Gastrocnemius medialis (tissue), 4 donors: ENCODE results near the gene GFRA1. TPM values are rescaled to one million over a fixed set of nuclear protein-coding genes. Genes with fewer than 3 reads are reported as not detected.

Experiments used
- ATAC-seq, 2 donors: fragments of 150-250 bp; one replicate each; pipeline ENCODE4 v1.9.1; 2016
- DNase-seq, 2 donors: peaks; one replicate each; pipeline ENCODE4 v3.0.0-alpha.2; 2019
- H3K27ac ChIP-seq, 4 donors: fragments of 200-600 bp; sonication (generic); 1 replicate in 1 of 4; 2 replicates in 3 of 4; pipeline ENCODE4 v1.5.1; 2016 to 2018; ENCODE audit warnings: mild to moderate bottlenecking in 2 of 4, moderate library complexity in 1 of 4
- H3K27me3 ChIP-seq, 3 donors: fragments of 200-600 bp; sonication (generic) in 2 of 3; 1 replicate in 1 of 3; 2 replicates in 2 of 3; pipeline versions ENCODE4 v1.5.1 to v1.6.0; 2016 to 2019; ENCODE audit warnings: mild to moderate bottlenecking in 1 of 3, moderate library complexity in 1 of 3
- H3K36me3 ChIP-seq, 2 donors: fragments of 200-600 bp; sonication (generic) in 1 of 2; one replicate each; pipeline ENCODE4 v1.5.1; 2017 to 2018
- H3K4me1 ChIP-seq, 2 donors: fragments of 200-600 bp; sonication (generic) in 1 of 2; one replicate each; pipeline ENCODE4 v1.5.1; 2016 to 2017; ENCODE audit warnings: mild to moderate bottlenecking in 2 of 2
- H3K4me3 ChIP-seq, 4 donors: fragments of 200-600 bp; sonication (generic) in 3 of 4; 1 replicate in 1 of 4; 2 replicates in 3 of 4; pipeline ENCODE4 v1.5.1; 2016 to 2019; ENCODE audit warnings: mild to moderate bottlenecking in 2 of 4
- H3K9me3 ChIP-seq, 3 donors: fragments of 200-600 bp; sonication (generic) in 2 of 3; 1 replicate in 1 of 3; 2 replicates in 2 of 3; pipeline ENCODE4 v1.5.1; 2016 to 2019
- CTCF ChIP-seq, 5 experiments: fragments of 450-650 bp in 3 of 5; fragments of 200-600 bp in 2 of 5; sonication (generic) in 2 of 5; IDR thresholded peaks in 4 of 5; conservative IDR thresholded peaks in 1 of 5; 1 replicate in 4 of 5; 2 replicates in 1 of 5; pipeline ENCODE4 v1.5.1; 2016 to 2019; ENCODE audit warnings: antibody characterized with exemption in 5 of 5, mild to moderate bottlenecking in 3 of 5, moderate library complexity in 3 of 5
- POLR2A ChIP-seq, 2 donors: fragments of 450-650 bp; IDR thresholded peaks; one replicate each; pipeline ENCODE4 v1.6.1; 2017; ENCODE audit warnings: antibody characterized with exemption in 2 of 2, mild to moderate bottlenecking in 2 of 2, moderate library complexity in 2 of 2
- in situ Hi-C, 4 donors: fragments of 200-750 bp; cut with MboI; loops; one replicate each; pipeline versions ENCODE4 v1.15.0 to v1.8.0; 2017; ENCODE audit warnings: low sequenced_read_pairs in 4 of 4
- intact Hi-C: fragments of 100-400 bp; cut with DNase I; formaldehyde crosslinking; loops from one replicate; pipeline ENCODE4 v1.15.1; 2023; ENCODE audit warnings: low total_unique reads
- total RNA-seq, 4 donors: library from RNA; depleted of rRNA; stranded (reverse); fragments of >200 nt; gene quantifications; one replicate each; pipeline versions ENCODE4 v1.1.0 to v1.2.3, GENCODE V29; 2016

The GFRA1 gene
- total RNA-seq, 4 donors from 2014 or later: 21.2 to 34.2 (median 25.2) TPM

- Histone ChIP-seq H3K36me3 (no peaks in the 10 kb centered on the region), H3K4me3 (no peak overlapping the region), H3K27ac (no peak overlapping the region), H3K27me3 (no peaks in the 10 kb centered on the region), H3K4me1 (no peaks in the 10 kb centered on the region), H3K9me3 (no peaks in the 10 kb centered on the region)
- intact Hi-C loops (loop anchor here (5.0 kb wide), 1 partner anchor 489 kb away; no protein-coding TSS in a partner anchor), in situ Hi-C loops (loop anchor here (10.0 to 25.0 kb wide), 5 partner anchors 342 to 492 kb away; no protein-coding TSS in a partner anchor)
- no peak for DNase-seq
- no peak for ATAC-seq
- no peak for TF ChIP-seq CTCF (IDR thresholded peaks at IDR 0.05 in 4 of 5, conservative IDR thresholded peaks at IDR 0.05 in 1 of 5)
- no peak for TF ChIP-seq POLR2A (IDR thresholded peaks at IDR 0.05)
These were observed 13.7 kb upstream of the GFRA1 start for GRCh38 chr10:116286626-116287200.

- no peaks in the 10 kb centered on the region for H3K9me3 ChIP-seq
- in situ Hi-C loops: loop anchor here (10.0 to 25.0 kb wide), 5 partner anchors 337 to 487 kb away; no protein-coding TSS in a partner anchor
- no peak for TF ChIP-seq CTCF (IDR thresholded peaks at IDR 0.05 in 4 of 5, conservative IDR thresholded peaks at IDR 0.05 in 1 of 5)
- no peak for TF ChIP-seq POLR2A (IDR thresholded peaks at IDR 0.05)
- H3K27me3 ChIP-seq: no peaks in the 10 kb centered on the region
- no peak overlapping the region for H3K4me3 ChIP-seq
- H3K27ac ChIP-seq: no peak overlapping the region
- ATAC-seq: no peak
- DNase-seq: no peak
- no peaks in the 10 kb centered on the region for H3K36me3 ChIP-seq
- intact Hi-C loops: no loop called here
- no peaks in the 10 kb centered on the region for H3K4me1 ChIP-seq
These were observed 8.8 kb upstream of the GFRA1 start for GRCh38 chr10:116281775-116282174.

- Histone ChIP-seq H3K4me3 (no peak overlapping the region), H3K27ac (no peak overlapping the region), H3K27me3 (peaks cover 8 to 18% (median 16%) of the 10 kb centered on the region in 3 donors), H3K36me3 (no peaks in the 10 kb centered on the region), H3K4me1 (peaks cover 5 to 10% of the 10 kb centered on the region in 2 donors), H3K9me3 (no peaks in the 10 kb centered on the region)
- intact Hi-C loops: no loop called here
- no peak for ATAC-seq
- DNase-seq: no peak
- TF ChIP-seq POLR2A (IDR thresholded peaks at IDR 0.05) (no peak), CTCF (IDR thresholded peaks at IDR 0.05 in 4 of 5, conservative IDR thresholded peaks at IDR 0.05 in 1 of 5) (no peak)
- in situ Hi-C loops: loop anchor here in 2 of 4 donors (25.0 kb wide), 2 partner anchors 342 to 467 kb away; no protein-coding TSS in a partner anchor
These were observed 5.8 kb upstream of the GFRA1 start for GRCh38 chr10:116278846-116279245.

- ATAC-seq (no peak), DNase-seq (no peak)
- TF ChIP-seq POLR2A (IDR thresholded peaks at IDR 0.05) (no peak), CTCF (IDR thresholded peaks at IDR 0.05 in 4 of 5, conservative IDR thresholded peaks at IDR 0.05 in 1 of 5) (no peak)
- H3K27ac ChIP-seq: no peak overlapping the region
- H3K27me3 ChIP-seq: peaks cover 18 to 37% (median 33%) of the 10 kb centered on the region in 3 donors
- in situ Hi-C loops (loop anchor here in 2 of 4 donors (25.0 kb wide), 2 partner anchors 340 to 465 kb away; no protein-coding TSS in a partner anchor), intact Hi-C loops (no loop called here)
- no peaks in the 10 kb centered on the region for H3K9me3 ChIP-seq
- no peak overlapping the region for H3K4me3 ChIP-seq
- H3K36me3 ChIP-seq: no peaks in the 10 kb centered on the region
- peaks cover 17 to 18% of the 10 kb centered on the region in 2 donors for H3K4me1 ChIP-seq
These were observed 4.0 kb upstream of the GFRA1 start for GRCh38 chr10:116276981-116277380.
